ENCODE results near the gene HAO1. TPM values are rescaled to one million over a fixed set of nuclear protein-coding genes. Genes with fewer than 3 reads are reported as not detected.

Gene HAO1
- total RNA-seq, 1 donor from 2014 or later, result not detected

DNA sequence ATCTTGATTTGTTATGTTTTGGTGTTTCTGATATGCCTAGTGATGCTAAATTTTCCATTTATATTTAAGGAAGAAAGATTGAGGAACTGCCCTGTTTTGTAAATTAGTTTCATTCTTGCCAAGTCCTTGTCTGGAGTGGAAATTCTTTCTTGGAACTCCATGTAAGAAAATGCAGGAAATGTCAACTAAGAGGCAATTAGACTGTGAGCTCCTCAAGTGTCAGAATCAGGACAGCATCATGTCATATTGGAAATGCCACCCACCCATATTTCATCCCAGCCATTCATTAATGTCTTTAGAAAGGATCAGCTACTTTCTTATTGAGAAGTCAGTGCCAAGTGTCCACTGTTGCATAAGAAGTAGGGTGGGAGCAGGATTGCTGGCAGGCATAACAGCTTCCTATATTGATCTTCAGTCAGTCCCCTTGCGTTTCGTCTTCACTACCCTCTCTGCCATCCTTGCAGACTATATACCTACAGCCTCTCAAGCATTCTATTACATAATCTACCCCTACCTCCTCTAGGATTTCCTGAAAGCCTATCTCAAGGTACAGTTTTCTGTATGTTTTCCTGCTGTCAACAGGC lies 42.4 kb downstream of the HAO1 start:
- ATAC-seq (ENCODE audit: low read depth) (no peak), DNase-seq (no peak)
- intact Hi-C loops (cut with micrococcal nuclease), result no loop called here
- Mint-ChIP-seq H3K4me1 (no peaks in the 10 kb centered on the region), H3K27ac (no peak overlapping the region), H3K9me3 (no peaks in the 10 kb centered on the region), H3K4me3 (no peak overlapping the region), H3K27me3 (peaks cover 2% of the 10 kb centered on the region), H3K36me3 (ENCODE audit: low read depth) (no peaks in the 10 kb centered on the region)
- TF ChIP-seq, protein P1, sequence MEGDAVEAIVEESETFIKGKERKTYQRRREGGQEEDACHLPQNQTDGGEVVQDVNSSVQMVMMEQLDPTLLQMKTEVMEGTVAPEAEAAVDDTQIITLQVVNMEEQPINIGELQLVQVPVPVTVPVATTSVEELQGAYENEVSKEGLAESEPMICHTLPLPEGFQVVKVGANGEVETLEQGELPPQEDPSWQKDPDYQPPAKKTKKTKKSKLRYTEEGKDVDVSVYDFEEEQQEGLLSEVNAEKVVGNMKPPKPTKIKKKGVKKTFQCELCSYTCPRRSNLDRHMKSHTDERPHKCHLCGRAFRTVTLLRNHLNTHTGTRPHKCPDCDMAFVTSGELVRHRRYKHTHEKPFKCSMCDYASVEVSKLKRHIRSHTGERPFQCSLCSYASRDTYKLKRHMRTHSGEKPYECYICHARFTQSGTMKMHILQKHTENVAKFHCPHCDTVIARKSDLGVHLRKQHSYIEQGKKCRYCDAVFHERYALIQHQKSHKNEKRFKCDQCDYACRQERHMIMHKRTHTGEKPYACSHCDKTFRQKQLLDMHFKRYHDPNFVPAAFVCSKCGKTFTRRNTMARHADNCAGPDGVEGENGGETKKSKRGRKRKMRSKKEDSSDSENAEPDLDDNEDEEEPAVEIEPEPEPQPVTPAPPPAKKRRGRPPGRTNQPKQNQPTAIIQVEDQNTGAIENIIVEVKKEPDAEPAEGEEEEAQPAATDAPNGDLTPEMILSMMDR (IDR thresholded peaks at IDR 0.05), result no peak
- POLR2A ChIA-PET, result no interaction called here
- CTCF ChIA-PET, result no interaction called here

DNA sequence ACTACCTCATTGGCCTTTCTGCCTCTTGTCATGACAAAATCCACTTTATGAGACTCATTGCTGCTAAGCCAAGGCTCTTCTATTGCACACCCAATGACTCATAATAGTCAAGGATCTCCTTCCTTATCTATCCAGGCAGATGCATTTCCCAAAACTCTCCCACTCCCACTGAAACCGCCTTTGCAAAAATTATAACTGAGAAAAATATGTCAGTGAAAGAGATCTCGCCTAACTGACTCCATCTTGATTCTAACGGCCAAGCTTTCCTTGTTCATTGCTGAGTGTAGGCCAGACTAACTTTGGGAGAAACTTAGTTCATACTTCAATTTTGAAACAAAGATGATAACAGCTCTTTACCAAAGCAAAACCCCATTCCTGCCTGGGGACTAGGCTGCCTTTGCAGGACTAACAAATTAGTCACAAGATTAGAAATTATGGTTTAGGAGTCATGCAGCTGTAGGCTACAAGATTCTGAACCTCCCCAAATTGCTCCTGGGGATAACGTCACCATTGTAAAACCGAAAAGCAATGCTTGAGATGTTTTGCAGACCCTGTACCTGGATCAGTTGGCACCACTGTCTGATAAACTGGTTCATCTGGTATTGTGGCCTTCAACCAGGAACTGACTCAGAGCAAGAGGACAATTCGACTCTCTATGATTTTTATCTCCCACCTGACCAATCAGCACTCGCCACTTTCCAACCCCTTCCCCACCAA lies 47.1 kb downstream of the HAO1 start:
- no peaks in the 10 kb centered on the region for H3K4me1 Mint-ChIP-seq
- H3K9me3 Mint-ChIP-seq, result peaks cover 5% of the 10 kb centered on the region
- no peaks in the 10 kb centered on the region for H3K36me3 Mint-ChIP-seq (ENCODE audit: low read depth)
- CTCF ChIA-PET, result no interaction called here
- ATAC-seq (ENCODE audit: low read depth) (no peak), DNase-seq (no peak)
- H3K27me3 Mint-ChIP-seq, result peaks cover 2% of the 10 kb centered on the region
- no peak overlapping the region for H3K4me3 Mint-ChIP-seq
- intact Hi-C loops (cut with micrococcal nuclease), result no loop called here
- TF ChIP-seq, protein P1 (IDR thresholded peaks at IDR 0.05), result no peak
- POLR2A ChIA-PET, result no interaction called here
- no peak overlapping the region for H3K27ac Mint-ChIP-seq

DNA sequence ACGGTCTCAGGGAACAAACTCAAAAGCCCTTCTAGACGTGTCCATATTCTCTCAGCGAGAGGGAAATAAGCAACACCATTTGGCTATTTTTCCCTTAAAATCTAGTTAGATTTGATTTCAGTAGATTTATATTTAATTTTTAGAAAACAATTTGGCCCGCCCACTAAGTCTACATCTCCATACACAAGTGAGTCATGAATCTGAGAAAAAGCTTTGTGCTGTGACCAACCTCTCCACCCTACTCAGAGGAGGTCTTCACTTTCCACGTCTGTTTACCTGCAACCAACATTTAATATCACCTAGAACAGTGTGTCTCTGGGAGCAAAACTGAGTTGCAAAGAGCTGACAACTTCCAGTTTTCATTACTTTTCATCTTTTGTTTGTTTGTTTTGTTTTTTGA lies 48.6 kb downstream of the HAO1 start:
- Mint-ChIP-seq H3K4me1 (no peaks in the 10 kb centered on the region), H3K27me3 (peaks cover 2% of the 10 kb centered on the region), H3K27ac (no peak overlapping the region), H3K36me3 (ENCODE audit: low read depth) (no peaks in the 10 kb centered on the region), H3K9me3 (peaks cover 5% of the 10 kb centered on the region), H3K4me3 (no peak overlapping the region)
- ATAC-seq (ENCODE audit: low read depth) (no peak), DNase-seq (no peak)
- POLR2A ChIA-PET, result no interaction called here
- CTCF ChIA-PET, result no interaction called here
- TF ChIP-seq, protein P1 (IDR thresholded peaks at IDR 0.05), result no peak
- intact Hi-C loops (cut with micrococcal nuclease), result no loop called here

DNA sequence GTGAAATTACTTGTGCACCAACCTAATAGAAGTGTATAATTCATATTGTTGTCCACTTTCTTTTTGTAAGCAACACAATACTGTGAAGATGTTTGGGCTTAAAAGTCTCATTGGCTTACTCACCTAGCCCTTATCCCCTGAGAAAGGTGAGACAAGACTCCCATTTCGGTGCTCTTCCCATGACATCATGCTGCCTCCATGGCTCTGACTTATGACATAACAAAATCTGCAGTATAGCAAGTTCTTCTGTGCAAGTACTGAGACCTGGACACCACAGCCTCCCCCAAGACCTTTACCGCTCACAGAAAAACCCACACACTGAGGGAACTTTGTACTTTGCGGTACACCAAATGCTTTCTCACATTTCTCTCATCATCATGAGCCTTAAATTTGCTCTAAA lies 50.5 kb downstream of the HAO1 start:
- intact Hi-C loops (cut with micrococcal nuclease), result no loop called here
- H3K4me1 Mint-ChIP-seq, result no peaks in the 10 kb centered on the region

DNA sequence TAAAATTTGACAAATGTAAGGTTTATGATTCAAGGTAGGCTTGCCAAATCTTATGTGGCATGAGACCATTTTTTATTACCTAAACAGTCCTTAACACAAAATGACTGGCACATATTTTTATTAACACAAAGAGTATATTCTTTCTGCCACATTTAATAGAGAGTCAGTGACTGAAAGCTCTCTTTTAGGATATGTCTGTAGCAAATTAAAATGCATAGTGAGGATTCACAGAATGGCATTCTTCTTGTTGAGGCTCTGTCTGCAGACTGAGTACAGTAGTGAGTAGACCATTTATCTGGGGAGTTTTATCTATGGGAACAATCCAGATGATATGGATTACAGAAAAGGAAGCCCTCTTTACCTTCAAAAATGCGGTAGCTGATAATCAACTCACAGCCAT lies 56.5 kb downstream of the HAO1 start:
- Mint-ChIP-seq H3K9me3 (no peaks in the 10 kb centered on the region), H3K36me3 (ENCODE audit: low read depth) (no peaks in the 10 kb centered on the region), H3K27ac (no peak overlapping the region), H3K4me3 (no peak overlapping the region), H3K27me3 (no peaks in the 10 kb centered on the region), H3K4me1 (no peaks in the 10 kb centered on the region)
- no peak for DNase-seq
- TF ChIP-seq, protein P1 (IDR thresholded peaks at IDR 0.05), result no peak
- ATAC-seq (ENCODE audit: low read depth), result no peak
- intact Hi-C loops (cut with micrococcal nuclease), result no loop called here
- ChIA-PET POLR2A (no interaction called here), CTCF (no interaction called here)

More for the DNA sequence above, 50.5 kb downstream of the HAO1 start:
- DNase-seq (no peak), ATAC-seq (ENCODE audit: low read depth) (no peak)
- peaks cover 2% of the 10 kb centered on the region for H3K27me3 Mint-ChIP-seq
- ChIA-PET CTCF (no interaction called here), POLR2A (no interaction called here)
- no peaks in the 10 kb centered on the region for H3K36me3 Mint-ChIP-seq (ENCODE audit: low read depth)
- TF ChIP-seq, protein P1 (IDR thresholded peaks at IDR 0.05), result no peak
- no peak overlapping the region for H3K4me3 Mint-ChIP-seq
- peaks cover 5% of the 10 kb centered on the region for H3K9me3 Mint-ChIP-seq
- no peak overlapping the region for H3K27ac Mint-ChIP-seq
